Measurements from ENCODE around the gene PXDN.
"Not testable (repeated sequence)": the region's sequence is repeated elsewhere in the genome, so short reads cannot be mapped to it uniquely, and the experiment has no call there.

Gene PXDN

DNA sequence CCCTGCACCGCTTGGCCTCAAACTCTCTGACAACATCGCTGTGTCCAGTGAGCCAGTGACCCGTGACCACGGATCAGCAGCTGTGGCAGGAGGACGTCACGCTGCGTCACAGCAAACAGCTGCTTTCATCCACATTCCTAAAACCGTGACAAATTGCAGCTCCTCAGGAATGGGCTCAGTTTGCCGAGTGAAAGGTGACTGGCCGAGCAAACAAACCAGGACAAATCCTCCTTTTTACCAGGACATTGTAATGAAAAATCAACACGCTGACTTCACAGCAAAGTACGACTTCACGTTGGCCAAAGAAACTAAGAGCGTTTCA lies 57.6 kb downstream of the PXDN start:
- no peak for DNase-seq

DNA sequence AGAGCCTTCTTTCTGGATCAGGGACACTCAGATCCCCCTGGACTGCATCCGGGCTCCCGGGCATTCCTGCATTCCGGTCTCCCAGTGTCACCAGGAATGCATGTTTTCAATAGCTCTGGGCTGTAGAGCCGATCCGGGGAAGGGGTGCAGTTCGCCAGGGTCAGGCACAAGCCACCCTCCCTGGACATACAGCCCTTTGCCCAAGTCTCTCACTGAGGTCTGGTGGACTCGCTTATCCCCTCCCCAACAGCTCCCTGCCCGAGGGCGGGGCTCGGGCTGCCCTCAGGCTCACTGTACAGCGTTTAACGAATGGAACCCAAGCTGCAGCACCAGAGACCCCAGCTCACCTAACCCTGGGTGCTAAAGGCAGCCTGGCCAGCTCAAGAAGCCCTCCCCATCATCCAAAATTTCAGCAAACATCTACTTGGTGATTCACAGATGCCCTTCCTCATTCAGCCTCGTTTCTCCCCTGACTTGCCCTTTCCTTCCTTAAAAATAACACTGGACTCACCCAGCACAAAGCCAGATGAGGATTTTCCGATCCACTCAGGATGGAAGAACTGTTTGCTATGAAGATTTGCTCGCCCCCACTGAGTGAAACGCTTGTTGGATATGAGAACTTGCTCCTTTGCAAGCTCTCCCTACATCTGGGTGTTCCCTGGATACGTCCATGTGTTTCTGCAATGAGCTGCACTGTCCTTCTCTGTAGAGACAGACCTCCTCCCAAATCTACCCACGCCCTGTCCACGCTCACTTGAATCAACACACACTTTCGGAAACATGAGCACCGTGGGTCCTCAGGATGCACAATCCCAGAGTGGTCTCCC lies 58.1 kb downstream of the PXDN start:
- no peak for DNase-seq

DNA sequence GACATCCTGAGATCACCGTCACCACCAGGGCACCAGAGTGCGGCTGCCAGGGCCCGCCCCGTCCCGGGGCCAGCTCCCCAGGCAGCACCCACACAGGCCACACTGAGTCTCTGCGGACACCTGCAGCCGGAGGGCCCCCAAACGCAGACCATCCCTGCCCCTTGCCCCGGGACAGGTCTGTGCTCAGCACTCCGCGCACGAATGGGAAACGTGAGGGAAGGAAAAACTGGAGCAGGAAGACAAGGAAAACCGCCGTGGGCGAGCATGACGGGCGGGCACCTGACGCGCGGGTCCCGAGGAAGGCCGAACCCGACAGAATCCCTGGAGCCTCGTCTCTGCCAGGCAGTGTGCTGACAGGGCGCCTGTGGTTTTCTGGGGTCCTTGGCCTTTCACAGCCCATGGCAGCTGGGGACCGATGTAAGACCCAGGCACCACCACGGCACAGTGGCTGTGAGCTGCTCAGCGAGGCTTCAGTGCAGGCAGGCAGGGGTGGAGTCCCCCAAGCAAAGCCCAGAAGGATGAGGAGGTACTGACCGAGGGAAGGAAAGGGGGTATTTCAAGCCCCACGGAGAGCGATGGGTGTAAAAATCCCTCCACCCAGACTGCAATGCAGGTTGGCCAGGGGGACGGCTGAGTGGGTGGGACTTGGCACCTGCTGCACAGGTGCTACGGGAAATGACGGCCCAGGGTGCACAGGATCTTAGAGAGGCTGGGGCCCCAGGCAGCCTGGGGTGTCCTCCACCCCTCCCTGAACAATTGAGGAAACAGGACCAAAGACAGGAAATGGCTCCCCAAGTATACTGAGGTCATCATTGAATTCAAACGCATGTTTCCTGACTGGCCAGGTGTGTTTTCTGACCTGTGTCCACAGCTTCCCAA lies 59.0 kb downstream of the PXDN start:
- no peak for DNase-seq

DNA sequence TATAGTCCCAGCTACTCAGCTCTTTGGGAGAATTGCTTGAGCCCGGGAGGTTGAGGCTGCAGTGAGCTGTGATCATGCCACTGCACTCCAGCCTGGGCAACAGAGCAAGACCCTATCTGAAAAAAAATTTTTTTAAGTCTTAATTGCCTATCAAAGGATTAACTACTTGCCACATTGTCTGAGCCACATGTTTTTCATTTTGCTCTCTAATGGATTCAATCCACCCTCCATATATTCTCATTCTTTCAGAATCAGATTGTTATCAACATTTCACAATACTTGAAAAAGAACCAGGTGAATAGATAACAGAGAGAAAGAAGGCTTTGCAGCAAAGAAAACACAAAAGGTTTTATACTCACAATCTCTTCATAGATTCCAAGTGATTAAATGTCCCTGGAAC lies 61.0 kb downstream of the PXDN start:
- DNase-seq = no peak

DNA sequence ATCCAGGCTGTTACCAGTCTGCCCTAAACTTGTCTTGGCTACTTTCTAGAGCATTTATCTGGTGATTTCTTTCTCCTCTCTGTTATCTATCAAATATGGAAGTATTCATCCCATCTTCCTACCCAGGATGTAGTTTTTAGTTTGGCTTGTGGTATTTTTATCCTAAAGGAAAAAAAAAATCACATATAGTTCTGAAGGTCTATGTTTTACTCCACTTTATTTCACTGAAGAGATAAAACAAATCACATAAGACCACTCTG lies 62.2 kb downstream of the PXDN start:
- no peak for DNase-seq

DNA sequence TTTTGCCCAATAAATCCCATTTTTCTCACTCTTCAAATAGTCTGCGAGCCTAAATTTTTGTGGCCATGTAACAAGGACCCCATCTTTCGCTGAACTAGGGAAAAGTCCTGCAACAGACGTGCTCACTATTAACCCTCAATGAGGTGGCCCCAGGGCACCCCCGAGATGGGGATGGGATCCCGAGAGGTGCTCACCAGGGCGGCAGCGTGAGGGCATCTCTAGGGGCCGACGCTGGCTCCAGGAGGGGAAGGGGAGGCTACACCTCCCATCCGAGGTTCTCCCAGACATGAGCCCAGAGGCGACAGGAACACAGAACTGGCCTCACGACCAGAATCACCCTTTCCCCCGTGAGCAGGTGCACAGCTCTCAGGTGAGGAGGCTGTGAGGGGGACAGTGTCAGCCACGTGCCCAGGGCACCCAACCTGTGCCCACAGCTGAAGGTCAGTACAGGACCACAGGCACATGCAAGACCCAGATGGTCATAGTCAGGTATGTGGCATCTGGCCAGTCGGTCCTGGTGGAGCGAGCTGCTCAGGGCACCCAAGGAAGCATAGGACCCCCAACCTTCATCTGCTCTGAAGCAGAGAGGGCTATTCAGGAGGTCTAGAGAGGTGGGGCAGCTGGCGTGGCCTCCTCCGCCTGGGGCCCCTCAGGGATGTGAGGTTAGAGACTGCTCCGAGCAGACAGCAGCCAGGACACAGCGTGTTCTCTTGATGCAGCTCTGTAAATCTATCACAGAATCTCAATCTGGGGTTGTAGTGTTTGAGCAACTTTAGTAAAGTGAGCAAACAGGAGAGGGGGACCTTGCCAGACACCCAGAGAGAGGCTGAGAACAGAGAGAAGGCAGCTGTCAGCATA lies 62.8 kb downstream of the PXDN start:
- no peak for DNase-seq

DNA sequence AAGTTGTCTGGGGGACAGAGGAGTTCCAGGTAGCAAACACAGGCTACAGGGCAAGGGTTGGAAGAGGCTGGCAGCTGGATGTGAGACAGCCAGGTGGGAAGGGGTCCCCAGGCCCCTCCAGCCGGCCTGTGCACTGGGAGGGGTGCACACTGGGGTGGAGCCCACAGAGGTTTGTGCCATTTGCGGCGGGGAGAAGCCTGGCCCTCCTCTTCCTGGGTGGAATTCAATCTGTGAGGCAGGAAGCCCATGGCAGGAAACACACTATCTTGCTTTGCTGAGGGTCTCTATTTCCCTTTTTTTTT lies 63.3 kb downstream of the PXDN start:
- DNase-seq = no peak

DNA sequence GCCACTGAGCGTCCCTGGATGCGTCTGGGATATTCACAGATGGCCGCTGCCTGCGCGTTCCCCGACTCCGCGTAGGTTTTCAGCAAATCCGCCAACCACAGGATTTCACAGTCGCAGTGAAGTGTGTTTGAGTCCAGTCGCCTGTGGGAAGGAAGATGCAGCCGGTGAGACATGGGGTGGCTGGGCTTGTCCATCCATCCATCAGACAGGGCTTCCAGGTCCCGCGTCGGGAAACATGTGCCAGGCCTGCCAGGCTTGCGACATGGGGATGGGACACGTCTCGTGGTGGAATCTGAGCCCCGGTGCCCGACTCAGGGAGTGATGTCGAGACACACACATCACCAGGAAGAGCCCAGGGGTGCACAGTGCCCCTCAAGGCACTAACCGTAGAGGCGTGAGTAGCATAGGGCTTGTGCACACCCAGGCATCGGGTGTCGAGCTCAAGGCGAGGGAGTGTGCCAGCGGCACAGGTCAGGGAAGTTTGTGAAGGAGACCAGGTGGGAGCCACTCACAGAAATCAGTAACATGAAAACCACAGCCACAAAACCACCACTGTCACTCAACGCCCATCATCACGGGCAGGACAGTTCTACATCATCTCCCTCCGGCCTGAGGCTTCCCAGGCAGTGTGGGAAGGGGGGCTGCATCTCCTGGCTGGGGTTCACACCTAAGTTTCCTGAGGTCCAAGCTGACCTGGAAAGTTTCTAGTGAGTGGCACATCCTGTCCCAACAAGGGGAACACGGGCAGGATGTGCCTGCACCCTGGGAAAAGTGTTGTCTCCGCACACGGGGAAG lies 63.9 kb downstream of the PXDN start:
- no peak for DNase-seq

DNA sequence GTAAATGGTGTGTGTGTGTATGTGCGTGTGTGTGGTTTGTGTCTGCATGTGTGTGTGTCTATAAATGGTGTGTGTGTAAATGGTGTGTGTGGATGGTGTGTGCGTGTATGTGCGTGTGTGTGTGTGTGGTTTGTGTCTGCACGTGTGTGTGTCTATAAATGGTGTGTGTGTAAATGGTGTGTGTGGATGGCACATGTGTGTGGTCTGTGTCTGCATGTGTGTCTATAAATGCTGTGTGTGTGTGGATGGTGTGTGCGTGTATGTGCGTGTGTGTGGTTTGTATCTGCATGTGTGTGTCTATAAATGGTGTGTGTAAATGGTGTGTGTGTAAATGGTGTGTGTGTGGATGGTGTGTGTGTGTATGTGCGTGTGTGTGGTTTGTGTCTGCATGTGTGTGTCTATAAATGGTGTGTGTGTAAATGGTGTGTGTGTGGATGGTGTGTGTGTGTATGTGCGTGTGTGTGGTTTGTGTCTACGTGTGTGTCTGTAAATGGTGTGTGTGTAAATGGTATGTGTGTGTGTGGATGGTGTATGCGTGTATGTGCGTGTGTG lies 64.8 kb downstream of the PXDN start:
- DNase-seq = not testable (repeated sequence)

DNA sequence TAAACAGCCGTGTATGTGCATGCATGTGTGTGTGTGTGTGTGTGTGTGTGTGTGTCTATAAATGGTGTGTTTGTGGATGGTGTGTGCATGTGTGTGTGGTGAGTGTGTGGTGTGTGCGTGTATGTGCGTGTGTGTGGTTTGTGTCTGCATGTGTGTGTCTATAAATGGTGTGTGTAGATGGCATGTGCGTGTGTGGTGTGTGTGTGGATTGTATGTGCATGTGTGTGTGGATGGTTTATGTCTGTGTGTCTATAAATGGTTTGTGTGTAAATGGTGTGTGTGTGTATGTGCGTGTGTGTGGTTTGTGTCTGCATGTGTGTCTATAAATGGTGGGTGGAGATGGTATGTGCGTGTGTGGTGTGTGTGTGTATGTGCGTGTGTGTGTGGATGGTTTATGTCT lies 65.2 kb downstream of the PXDN start:
- DNase-seq = not testable (repeated sequence)

DNA sequence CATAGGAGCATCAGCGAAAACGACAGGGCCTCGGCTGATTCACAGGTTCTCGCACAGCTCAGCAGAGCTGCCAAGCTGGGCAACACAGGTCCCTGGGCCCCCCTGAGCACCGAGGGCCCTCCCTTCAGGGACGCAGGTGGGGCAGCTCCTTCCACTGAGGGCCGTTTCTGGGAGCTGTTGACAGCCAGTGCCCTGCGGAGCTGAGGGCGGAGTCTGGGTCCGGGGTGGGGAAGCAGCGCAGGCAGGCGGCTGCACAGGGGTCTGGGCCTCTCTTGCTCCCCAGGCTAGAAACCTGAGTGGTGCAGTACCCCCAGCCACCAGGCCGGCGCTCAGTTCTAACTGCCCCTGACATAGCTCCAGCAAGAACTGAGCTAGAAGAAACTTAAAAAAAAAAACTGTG lies 65.7 kb downstream of the PXDN start:
- DNase-seq = no peak

DNA sequence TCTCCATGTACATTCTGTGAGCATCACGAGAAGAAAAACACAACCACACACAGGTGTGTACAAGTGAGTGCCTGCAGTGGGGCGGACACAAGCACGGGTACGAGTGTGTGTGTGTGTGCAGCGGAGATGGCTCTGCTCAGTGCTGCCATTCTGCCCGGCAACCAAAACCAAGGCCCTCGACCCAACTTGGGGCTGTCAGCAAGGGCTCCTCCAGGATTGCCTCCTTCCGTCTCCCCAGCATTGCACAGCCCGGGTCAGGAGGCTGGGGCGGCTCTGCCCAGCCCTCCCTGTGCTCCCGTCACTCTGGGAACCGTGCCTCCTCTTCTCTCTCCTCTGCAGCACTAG lies 66.5 kb downstream of the PXDN start:
- DNase-seq = no peak

DNA sequence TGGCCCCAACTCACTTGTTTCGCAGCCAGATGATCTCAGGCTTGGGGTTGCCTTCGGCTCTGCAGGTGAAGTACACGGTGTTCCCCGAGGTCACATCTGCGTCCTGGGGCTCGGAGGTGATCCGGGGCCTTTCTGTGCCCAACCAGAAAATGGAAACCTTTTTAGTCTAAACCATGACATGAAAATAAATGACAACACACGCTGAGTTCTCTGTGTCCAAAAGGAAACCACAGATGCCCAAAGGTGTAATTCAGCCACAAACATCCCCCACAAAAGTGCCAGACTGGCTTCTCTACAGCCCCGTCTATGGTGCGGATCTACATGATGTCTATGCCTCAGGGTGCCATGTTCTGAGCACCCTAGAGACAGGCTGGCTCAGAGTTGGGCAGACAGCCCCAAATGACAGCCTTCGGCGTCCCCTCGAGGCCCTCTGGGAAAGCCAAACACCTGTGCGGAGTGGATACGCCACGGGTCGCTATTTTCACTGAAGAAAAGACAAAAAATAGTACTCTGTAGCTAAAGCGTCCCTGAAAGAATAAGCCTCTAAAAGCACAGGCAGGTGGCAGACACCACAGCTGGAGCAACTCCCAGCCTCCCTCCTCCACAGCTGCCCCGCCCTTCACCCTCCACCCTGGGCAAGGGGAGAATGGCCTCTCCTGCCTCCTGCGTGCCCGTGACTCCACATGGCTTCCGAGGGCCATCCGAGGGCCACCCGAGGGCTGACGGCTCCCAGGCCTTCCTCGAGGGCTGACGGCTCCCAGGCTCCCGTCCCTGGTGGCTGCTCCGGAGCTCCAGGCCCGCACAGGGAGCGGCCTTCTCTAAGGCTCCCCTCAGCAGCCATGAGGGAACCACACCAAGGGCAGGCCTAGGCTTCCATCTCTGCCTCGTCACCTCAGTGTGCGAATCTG lies 67.1 kb downstream of the PXDN start:
- no peak for DNase-seq

DNA sequence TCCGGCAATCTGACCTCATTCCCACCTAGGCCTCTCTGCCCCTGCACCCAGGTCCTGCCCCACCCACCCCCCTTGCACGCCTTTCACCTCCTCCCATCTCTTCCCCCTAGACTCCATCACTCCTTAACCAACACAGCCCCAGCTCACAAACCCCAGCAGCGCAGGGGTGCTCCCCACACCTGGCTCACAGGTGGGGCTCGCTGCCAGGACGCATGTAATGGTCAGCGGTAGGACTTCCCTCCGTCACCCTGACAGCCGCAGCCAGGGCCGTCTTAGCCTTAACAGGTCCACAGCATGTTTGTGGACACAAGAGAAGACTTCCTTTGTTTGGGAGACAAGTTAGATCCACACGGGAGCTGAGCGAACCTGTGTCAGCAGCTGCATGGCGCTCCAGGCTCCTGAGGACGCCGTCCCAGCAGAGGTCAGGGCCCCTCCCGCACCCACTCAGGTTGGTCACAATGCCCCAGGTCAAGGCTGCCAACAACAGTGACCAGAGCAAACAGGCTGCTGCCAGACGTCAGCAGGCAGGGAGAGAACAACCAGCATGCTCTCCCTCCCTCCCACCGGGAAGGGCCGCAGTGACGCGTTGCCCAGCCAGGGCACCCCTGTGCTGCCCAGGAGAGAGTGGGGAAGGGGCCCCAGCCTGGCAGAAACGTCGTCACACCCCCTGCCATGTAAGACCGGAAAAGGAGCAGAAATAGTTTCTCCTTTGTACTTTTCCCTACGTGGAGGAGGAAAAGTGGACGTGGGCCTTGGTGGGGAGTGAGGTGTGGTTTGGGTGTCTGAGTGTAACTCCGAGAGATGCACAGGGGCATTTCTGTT lies 68.0 kb downstream of the PXDN start:
- DNase-seq = no peak

DNA sequence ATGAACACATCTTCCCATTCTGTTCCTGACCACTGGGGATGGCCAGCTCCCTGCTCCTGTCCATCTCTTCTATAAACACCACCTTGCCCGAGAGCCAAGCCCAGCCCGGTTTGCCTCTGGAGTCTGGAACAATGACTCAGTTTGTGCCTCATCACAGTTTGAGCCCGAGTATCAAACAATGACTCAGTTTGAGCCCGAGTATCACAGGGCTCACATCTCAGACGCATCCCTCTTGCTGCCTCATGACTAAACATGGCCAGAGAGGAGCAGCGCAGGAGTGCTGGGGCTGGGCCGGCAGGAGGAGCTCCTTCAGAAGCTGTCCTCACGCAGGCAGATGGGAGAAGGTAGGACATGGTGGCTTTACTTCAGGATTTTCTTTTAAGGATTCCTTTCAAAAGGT lies 68.7 kb downstream of the PXDN start:
- peak in 6 of 56 donors; percentile 1 to 38 (median 8) for DNase-seq

DNA sequence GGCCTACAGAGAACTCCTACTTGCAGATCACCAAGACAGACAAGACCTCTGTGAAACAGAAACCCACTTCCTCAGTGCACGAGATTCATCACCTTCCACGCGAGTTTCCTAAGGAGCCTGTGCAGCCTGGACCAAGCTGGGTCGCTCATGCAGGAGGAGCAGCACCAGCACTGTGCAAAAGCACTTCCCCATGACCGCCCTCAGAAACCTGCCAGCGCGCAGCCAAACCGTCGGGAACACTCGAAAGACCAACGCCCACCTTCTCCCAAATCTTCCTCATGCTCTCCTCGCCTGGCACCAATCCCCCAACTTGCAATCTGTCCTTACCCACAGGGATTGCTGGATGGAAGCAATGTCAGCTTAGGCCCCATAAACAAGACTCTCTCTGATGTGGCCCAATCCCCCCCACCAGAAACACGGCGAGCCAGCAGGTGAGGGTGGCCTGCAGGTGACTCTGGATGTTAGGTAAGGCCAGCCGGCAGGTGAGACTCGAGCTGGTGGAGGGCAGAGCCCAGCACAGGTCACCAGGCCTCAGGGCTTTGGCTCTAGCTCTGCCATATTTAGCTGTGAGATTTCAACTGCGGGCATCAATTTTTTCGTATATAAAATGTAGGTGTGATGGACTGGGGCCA lies 69.4 kb downstream of the PXDN start:
- no peak for DNase-seq

DNA sequence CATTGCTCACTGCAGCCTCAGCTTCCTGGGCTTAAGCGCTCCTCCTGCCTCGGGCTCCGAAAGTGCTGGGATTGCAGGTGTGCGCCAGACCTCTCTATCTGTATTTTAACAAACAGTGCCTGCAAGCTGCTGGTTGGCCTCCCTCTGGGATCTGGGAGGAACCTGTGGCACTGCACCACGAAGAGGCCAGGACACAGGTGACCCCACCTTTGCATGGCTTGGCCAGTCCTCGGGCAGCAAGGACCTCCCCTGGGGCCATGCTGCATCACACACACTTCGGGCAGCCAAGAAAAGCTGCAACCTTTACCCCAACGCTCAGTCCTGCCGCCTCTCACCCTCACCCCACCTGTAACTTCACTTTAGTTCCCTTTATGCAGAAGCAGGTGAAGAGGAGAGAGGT lies 70.0 kb downstream of the PXDN start:
- DNase-seq = no peak

DNA sequence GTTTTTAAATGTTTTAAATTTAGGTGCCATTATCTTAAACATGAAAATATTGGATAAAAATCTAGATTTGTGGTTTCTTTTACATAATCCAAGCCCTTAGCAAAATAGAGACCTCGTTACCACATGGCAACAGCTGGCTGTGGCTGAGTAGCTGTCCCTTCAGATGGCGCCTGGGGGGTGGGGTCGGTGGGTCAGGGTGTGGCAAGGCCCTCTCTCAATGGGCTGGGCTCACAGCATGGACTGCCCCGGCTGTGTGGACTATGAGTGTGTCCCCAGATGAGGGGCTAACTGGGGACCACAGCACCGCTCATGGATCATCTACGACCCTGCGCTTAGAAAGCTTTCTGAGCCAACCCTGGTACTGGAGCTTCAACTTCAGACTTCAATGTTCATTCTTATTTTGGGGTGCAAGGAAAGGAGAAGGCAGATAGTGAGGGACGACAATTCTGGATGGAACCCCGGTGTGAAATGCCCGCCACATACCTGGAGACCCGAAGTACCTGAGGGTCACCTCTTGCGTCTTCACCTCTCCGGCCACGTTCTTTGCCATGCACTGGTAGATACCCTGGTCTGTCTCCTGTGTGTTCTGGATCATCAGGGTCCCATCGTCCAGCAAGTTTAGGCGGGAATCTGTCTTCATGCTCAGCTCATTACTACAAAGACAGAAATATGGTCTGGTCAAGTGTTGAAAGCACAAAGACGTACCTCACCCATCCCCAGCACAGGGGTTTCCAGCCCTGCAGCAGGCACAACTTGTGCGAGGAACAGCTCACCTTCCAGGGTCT lies 71.0 kb downstream of the PXDN start:
- DNase-seq = no peak
